Activated CD4-positive, alpha-beta T cell treated with anti-CD3 and anti-CD28 coated beads for 48 hours (primary cell): ENCODE data around the gene MAGED1.
"Not testable (repeated sequence)": the region's sequence is repeated elsewhere in the genome, so short reads cannot be mapped to it uniquely, and the experiment has no call there.

Experiments used
- DNase-seq: peaks from one replicate; pipeline ENCODE4 v3.0.0-alpha.2; 2020

Gene MAGED1

DNA sequence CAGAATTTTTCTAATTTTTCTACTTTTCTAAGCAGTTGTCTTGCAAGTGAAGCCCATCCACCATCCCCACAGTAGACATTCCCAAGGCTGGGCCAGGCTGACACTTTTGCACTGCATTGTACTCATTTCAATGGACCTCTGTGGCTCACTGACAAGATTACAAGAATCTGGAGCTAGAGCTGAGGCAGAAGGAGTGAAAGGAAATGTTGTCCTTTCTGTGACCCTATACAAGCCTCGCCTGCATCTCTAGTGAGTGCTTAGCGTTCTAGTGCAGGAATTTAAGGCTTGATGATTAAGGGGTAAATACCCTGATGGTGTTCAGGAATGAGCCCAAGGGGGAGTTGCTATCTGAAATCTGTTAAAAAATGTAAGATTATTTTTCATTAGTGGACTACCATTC, 6.3 kb downstream of the MAGED1 start:
- DNase-seq = no peak

DNA sequence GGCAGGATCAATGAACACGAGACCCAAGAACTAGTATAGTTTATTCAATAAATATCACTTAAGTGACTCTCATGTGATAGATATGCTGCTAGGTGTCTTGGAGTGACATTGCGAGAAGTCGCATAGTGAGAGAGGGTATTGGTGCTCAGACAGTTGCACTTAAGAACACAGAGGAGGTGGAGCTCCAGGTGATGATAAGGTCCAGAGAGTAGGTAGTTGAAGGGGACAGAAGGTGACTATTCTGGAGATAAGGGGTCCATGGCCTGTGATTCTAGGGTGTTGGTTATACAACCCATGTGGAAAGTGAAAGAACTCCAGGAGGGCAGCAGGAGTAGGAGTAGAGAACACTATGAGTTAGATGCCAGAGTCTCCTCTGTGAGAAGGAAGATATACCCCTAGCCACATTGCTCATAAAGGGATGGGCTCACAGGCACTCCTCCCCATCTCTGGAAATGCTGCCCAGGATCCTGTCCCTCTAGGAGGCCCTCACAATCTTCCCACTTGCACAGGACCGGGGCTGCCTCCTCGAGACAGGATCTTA, 9.2 kb downstream of the MAGED1 start:
- DNase-seq = no peak

DNA sequence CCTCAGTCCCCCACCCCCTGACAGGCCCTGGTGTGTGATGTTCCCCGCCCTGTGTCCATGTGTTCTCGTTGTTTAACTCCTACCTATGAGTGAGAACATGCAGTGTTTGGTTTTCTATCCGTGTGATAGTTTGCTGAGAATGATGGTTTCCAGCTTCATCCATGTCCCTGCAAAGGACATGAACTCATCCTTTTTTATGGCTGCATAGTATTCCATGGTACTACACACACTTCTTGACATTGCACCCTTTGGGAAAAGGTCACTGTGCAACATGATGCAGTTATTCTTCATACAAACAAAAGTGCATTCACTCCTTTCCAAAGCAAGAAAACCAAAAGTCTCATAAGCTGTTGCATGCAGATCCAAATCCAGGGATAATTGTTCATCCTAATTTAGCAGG, 11.7 kb downstream of the MAGED1 start:
- DNase-seq = not testable (repeated sequence)

DNA sequence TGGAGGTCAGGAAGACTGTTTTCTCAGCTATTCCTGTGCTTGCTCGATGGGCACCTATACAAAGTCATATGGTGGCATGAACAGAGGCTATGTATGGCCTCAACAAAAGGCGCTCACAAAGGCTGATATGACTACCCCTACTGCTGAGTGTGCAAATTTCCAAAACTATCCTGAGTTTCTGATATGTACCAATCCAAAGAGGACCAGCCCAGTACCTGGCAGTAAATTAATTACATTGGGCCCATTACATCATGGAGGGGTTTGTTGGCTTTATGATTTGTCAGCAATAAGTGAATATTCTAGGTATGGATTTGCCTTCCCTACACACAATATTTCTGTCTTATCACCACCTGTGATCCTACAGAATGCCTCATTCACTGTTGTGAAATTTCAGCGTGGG, 12.3 kb downstream of the MAGED1 start:
- no peak for DNase-seq

DNA sequence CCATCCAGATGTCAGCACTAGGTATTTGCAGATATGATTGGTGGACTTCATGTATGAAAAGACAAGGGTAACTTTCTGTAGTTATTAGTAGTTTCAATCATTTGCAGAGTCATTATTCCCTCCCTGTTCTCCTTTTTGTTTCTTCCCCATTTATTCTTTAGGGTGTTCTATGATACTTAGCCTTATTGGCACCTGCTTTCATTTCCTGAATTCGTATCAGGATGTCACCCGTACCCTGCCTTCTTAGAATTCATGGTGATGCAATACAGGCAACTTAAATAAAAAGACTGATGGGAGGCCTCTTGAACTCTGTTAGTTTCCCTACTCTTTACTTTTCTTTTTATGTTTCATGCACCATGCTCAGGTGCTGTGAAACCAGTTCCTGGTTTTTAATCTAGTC, 24.2 kb downstream of the MAGED1 start:
- no peak for DNase-seq

DNA sequence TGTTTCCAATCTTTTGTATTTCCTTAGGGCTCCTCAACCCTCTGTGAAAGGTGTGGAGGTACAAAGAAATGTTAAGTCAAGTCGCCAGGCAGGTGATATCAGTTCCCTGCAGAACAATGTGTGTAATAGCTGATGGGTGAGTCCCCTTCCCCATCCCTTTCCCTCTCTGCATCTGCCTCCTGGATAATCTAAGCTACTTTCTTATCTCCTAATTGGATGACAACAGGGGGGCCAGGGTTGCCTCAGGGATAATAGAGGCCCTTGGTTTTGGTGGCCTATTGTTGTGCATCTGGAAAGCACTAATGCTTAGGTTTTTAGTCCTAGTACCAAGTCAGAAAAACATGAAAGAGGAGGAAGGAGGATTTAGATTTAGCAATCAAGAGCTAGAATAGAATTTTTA, 29.1 kb downstream of the MAGED1 start:
- DNase-seq = no peak

DNA sequence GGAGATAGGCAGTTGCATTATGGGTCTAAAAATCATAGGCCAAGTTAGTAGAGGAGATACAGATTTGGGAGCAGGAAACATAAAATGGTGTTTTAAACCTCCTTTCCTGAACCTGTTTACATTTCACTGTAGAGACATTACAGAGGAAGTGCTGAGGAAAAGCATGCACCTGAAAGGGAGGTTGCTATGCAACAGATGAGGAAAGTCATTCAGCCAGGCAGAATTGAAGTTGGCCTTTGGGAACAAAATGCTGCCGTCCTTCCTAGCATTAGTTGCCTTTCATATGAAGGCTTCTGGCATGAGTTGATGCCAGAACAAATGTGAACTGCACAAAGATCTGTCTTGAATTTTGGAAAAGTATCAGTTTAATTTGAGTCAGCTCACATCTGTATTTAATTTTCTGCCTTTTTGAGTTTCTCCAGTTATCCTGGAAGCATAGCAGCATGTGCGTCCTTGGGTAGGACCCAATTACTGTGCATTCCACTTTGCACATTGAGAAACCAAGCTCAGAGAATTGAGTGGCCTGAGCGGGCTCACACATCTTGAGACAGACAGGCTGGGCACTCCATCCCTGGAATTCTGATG, 38.2 kb downstream of the MAGED1 start:
- DNase-seq = no peak
